Transverse colon (tissue), 4 donors: ENCODE measurements around the gene WDR7.

Experiments
- POLR2A ChIP-seq: fragments of 450-650 bp; IDR thresholded peaks from one replicate; pipeline ENCODE4 v1.6.1; 2016; ENCODE audit warnings: antibody characterized with exemption, mild to moderate bottlenecking, moderate library complexity
- POLR2AphosphoS5 ChIP-seq, 3 donors: sonication (generic); formaldehyde crosslinking; IDR thresholded peaks; one replicate each; pipeline ENCODE4 v1.6.1; 2016; ENCODE audit warnings: antibody characterized with exemption in 3 of 3
- TF ChIP-seq, protein P1 (sequence below), 5 experiments: fragments of 200-600 bp in 3 of 5; fragments of 450-650 bp in 2 of 5; sonication (generic) in 3 of 5; IDR thresholded peaks; 1 replicate in 2 of 5; 2 replicates in 3 of 5; pipeline ENCODE4 v1.5.1; 2016 to 2017; ENCODE audit warnings: antibody characterized with exemption in 5 of 5, inconsistent platforms in 3 of 5, mild to moderate bottlenecking in 2 of 5, moderate library complexity in 1 of 5

DNA sequence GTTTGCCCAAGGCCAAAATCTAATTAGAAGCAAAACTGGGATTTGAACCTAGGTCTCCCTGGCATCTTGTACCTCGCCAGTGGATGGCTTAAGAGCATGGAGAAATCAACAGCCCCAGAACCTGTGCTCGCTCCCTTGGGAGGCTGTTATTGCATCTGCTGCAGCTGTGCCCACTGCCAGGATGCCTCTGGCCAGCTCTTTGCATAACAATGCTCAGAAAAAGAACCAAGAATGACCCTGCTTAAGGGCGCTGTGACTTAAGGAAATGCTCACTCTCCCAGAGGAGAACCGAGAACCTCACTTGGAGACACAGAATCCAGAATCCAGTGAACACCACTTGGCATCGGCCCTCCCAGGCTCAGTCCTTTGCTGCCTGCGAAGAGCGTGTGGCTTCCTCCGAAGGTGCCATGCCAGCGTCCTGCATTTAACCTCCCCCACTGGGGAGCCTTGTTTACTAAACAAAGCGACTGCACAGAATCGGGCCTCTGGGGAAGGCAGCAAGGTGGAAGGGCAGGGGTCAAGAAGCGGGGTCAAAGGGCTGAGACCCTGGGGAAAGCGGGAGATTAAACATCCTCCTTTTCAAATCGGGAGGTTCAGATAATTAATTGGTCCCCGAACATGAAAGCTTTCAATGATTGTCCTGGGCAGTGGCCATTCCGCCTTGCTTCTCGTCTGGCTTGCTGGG lies 424.7 kb downstream of the WDR7 start:
- TF ChIP-seq POLR2A (no peak), POLR2AphosphoS5 (IDR thresholded peaks at IDR 0.05) (no peak)
- TF ChIP-seq, protein P1, sequence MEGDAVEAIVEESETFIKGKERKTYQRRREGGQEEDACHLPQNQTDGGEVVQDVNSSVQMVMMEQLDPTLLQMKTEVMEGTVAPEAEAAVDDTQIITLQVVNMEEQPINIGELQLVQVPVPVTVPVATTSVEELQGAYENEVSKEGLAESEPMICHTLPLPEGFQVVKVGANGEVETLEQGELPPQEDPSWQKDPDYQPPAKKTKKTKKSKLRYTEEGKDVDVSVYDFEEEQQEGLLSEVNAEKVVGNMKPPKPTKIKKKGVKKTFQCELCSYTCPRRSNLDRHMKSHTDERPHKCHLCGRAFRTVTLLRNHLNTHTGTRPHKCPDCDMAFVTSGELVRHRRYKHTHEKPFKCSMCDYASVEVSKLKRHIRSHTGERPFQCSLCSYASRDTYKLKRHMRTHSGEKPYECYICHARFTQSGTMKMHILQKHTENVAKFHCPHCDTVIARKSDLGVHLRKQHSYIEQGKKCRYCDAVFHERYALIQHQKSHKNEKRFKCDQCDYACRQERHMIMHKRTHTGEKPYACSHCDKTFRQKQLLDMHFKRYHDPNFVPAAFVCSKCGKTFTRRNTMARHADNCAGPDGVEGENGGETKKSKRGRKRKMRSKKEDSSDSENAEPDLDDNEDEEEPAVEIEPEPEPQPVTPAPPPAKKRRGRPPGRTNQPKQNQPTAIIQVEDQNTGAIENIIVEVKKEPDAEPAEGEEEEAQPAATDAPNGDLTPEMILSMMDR (IDR thresholded peaks at IDR 0.05), result no peak
